Mucosa of descending colon (tissue), 3 donors: ENCODE measurements around the gene GTF3A. TPM values are rescaled to one million over a fixed set of nuclear protein-coding genes. Genes with fewer than 3 reads are reported as not detected.
A peak's percentile ranks its signal among the peaks of the same experiment; 100 is the strongest.
"Not testable (repeated sequence)": the region's sequence is repeated elsewhere in the genome, so short reads cannot be mapped to it uniquely, and the experiment has no call there.

Source experiments
- ATAC-seq: fragments of 200-7000 bp; cut with Tn5 transposase; one replicate; pipeline ENCODE4 v1.9.1; 2020; ENCODE audit warnings: mild to moderate bottlenecking, moderate library complexity
- DNase-seq, 3 donors: peaks; one replicate each; pipeline ENCODE4 v3.0.0-alpha.2; 2020
- H3K36me3 ChIP-seq: fragments of 200-600 bp; one replicate; pipeline ENCODE4 v1.8.0; 2021; ENCODE audit warnings: low read depth, mild to moderate bottlenecking
- H3K4me1 ChIP-seq: fragments of 200-600 bp; one replicate; pipeline ENCODE4 v1.8.0; 2021; ENCODE audit warnings: low read depth, mild to moderate bottlenecking
- H3K4me3 ChIP-seq: fragments of 200-600 bp; one replicate; pipeline ENCODE4 v1.8.0; 2021; ENCODE audit warnings: mild to moderate bottlenecking
- H3K9me3 ChIP-seq: fragments of 200-600 bp; one replicate; pipeline ENCODE4 v1.8.0; 2021; ENCODE audit warnings: mild to moderate bottlenecking
- intact Hi-C, 2 donors: fragments of 100-400 bp; cut with DNase I in 1 of 2; cut with micrococcal nuclease in 1 of 2; formaldehyde crosslinking; loops; one replicate each; pipeline versions ENCODE4 v1.11.0 to v1.11.1; 2022; cut with DNase I, micrococcal nuclease
- total RNA-seq, 3 donors: library from RNA; stranded (reverse); fragmentation: NEBNext Ultra II Directional in 2 of 3; extraction: Animal tissue kit (Norgen Biotek cat#: 25700) in 2 of 3; gene quantifications; one replicate each; pipeline versions ENCODE4 v1.2.1 to v1.2.4, GENCODE V29; 2021 to 2023
- TF ChIP-seq, protein P1 (sequence below): fragments of 200-600 bp; IDR thresholded peaks from one replicate; pipeline ENCODE4 v1.8.0; 2022; ENCODE audit warnings: antibody characterized with exemption, mild to moderate bottlenecking
- donor health status: DM: no; HTN: no; CAD: no; lungs with moderate emphysema.
- donor health status: DM: no; HTN: no; CAD: no.
- donor health status: DM: no; HTN: yes; CAD: no.

GTF3A gene
- total RNA-seq, 3 donors from 2014 or later, result 32.4 to 70.7 (median 43.0) TPM

DNA sequence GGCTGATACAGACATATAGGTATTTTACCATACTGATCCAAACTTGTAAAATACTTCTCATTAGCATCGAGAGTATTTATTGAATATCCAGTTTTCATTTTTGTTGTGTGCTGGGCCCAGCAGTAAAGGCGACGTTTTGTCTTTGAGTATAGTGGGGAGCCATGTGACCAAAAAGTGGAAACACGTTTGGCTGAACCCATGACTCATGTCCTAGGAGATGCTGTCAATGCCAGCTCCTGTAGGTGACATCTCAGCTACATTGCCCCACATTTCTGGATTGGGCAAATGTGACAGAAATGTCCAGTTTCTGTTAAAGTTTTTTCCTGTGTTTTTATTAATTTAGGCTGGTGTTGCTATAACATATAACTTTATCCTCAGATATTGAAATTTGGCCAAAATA, 26.1 kb upstream of the GTF3A start:
- H3K4me3 ChIP-seq, result no peak overlapping the region
- no peaks in the 10 kb centered on the region for H3K9me3 ChIP-seq
- TF ChIP-seq, protein P1, sequence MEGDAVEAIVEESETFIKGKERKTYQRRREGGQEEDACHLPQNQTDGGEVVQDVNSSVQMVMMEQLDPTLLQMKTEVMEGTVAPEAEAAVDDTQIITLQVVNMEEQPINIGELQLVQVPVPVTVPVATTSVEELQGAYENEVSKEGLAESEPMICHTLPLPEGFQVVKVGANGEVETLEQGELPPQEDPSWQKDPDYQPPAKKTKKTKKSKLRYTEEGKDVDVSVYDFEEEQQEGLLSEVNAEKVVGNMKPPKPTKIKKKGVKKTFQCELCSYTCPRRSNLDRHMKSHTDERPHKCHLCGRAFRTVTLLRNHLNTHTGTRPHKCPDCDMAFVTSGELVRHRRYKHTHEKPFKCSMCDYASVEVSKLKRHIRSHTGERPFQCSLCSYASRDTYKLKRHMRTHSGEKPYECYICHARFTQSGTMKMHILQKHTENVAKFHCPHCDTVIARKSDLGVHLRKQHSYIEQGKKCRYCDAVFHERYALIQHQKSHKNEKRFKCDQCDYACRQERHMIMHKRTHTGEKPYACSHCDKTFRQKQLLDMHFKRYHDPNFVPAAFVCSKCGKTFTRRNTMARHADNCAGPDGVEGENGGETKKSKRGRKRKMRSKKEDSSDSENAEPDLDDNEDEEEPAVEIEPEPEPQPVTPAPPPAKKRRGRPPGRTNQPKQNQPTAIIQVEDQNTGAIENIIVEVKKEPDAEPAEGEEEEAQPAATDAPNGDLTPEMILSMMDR, result no peak
- peaks cover 17% of the 10 kb centered on the region for H3K4me1 ChIP-seq
- intact Hi-C loops, result loop anchor here in 1 of 2 donors (10.0 kb wide), 1 partner anchor 146 kb away; no protein-coding TSS in a partner anchor
- DNase-seq (no peak), ATAC-seq (no peak)
- no peaks in the 10 kb centered on the region for H3K36me3 ChIP-seq

- H3K4me3 ChIP-seq, ATAC-seq, H3K36me3 ChIP-seq, DNase-seq, intact Hi-C loops, H3K9me3 ChIP-seq: not testable (repeated sequence)
- H3K4me1 ChIP-seq, result peaks cover 32% of the 10 kb centered on the region
Measured at GRCh38 chr13:27400405-27400804, 24.0 kb upstream of the GTF3A start.

DNA sequence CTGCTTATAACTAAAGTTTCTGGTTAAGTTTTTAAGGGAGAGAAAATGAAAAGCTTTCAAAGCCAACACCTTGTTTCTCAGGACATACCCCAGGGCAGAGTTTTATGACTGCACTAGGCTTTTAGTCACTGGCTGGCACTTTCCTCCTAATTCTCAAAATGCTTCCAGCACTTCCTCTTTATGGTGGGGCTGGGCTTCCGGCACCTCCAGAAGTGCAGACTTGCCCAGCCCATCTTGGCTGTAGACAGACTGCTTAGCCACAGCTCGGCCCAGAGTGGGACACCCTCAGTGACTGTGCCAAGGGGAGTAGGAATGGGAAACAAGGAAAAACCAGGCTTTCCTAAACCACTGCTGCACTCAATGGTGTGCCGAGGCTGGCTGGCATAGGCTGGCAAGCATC, 23.2 kb upstream of the GTF3A start:
- peaks cover 36% of the 10 kb centered on the region for H3K4me1 ChIP-seq
- TF ChIP-seq, protein P1, result no peak
- no peaks in the 10 kb centered on the region for H3K9me3 ChIP-seq
- DNase-seq (peak; percentile 55 to 77 (median 67)), ATAC-seq (peak; percentile 52)
- no peak overlapping the region for H3K4me3 ChIP-seq
- H3K36me3 ChIP-seq, result no peaks in the 10 kb centered on the region
- intact Hi-C loops, result no loop called here

DNA sequence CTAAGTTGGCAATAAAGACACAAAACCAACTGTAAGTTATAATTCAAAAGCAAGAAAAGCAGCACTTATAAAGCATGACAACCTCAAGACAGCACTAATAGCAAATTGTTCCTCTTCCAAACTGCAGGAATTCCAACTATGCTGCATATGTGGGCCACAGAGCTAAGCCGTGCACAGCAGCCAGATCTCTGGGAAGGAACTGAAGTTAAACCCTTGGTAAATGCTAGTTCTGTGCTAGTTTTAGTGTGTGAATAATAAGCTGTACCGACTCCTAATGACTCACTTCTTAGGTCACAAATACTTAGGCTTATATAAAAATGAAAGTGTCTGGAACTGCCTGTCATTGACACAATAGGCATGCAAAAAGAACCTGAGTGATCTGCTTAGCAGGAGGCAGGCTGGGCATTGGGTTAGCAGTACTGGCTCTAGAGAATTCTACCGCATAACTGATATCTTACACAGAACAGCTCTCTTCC, 21.2 kb upstream of the GTF3A start:
- no peak overlapping the region for H3K4me3 ChIP-seq
- DNase-seq, result no peak
- TF ChIP-seq, protein P1, result no peak
- intact Hi-C loops, result no loop called here
- ATAC-seq, result peak; percentile 1
- no peaks in the 10 kb centered on the region for H3K36me3 ChIP-seq
- peaks cover 36% of the 10 kb centered on the region for H3K4me1 ChIP-seq
- H3K9me3 ChIP-seq, result no peaks in the 10 kb centered on the region

GRCh38 chr13:27403727-27404385, 20.6 kb upstream of the GTF3A start:
- Histone ChIP-seq H3K36me3 (no peaks in the 10 kb centered on the region), H3K9me3 (no peaks in the 10 kb centered on the region), H3K4me3 (no peak overlapping the region), H3K4me1 (peaks cover 35% of the 10 kb centered on the region)
- peak in 2 of 3 donors; percentile 50 to 53 for DNase-seq
- TF ChIP-seq, protein P1, result no peak
- ATAC-seq, result peak; percentile 61
- intact Hi-C loops, result no loop called here

- H3K4me1 ChIP-seq, result peaks cover 30% of the 10 kb centered on the region
- TF ChIP-seq, protein P1, result no peak
- no peak overlapping the region for H3K4me3 ChIP-seq
- peak; percentile 67 for ATAC-seq
- H3K9me3 ChIP-seq, result no peaks in the 10 kb centered on the region
- no peaks in the 10 kb centered on the region for H3K36me3 ChIP-seq
- peak; percentile 74 to 86 (median 86) for DNase-seq
- intact Hi-C loops, result no loop called here
Measured at GRCh38 chr13:27404680-27405079, 19.7 kb upstream of the GTF3A start.
